Stimulated activated CD8-positive, alpha-beta memory T cell treated with anti-CD3 and anti-CD28 coated beads, Interleukin-15, amount 100 ng/mL, for 1 hour (primary cell): ENCODE measurements around the gene VSX1.

ENCODE experiments used
- DNase-seq: peaks from one replicate; pipeline ENCODE4 v3.0.0-alpha.2; 2020; ENCODE audit warnings: low read depth

The VSX1 gene

DNA sequence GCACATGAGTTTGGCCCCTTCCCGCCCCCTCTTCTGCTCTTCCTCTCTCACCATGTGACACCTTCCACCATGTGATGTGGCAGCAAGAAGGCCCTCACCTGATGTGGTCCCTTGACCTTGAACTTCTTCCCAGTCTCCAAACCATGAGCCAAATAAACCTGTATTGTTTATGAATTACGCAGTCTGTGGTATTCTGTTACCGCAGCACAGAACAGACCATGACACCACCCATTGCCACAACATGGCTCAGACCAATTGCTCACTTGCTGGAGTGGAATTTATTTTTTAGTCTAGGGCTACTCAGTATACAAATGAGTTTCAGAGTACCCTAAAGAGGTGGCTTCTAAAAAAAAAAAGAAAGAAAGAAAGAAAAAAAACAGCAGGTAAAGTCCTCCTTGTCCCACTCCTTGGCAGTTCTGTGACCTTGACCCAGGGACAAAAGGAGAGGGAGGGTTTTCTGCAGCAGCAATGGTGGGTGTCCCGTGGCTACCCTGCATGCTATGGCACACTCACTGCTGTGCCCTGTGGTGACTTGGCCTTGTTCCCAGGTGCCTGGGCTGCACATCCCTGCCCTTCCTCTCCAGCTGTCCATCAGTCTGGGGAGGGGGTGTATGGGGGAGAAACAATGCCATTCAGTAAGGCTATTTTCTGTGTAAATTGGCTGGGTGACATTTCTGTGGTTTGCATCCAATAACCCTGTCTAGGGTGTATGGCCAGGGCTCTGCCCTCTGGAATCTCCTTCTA is 5.4 kb upstream of the VSX1 start:
- DNase-seq = no peak

DNA sequence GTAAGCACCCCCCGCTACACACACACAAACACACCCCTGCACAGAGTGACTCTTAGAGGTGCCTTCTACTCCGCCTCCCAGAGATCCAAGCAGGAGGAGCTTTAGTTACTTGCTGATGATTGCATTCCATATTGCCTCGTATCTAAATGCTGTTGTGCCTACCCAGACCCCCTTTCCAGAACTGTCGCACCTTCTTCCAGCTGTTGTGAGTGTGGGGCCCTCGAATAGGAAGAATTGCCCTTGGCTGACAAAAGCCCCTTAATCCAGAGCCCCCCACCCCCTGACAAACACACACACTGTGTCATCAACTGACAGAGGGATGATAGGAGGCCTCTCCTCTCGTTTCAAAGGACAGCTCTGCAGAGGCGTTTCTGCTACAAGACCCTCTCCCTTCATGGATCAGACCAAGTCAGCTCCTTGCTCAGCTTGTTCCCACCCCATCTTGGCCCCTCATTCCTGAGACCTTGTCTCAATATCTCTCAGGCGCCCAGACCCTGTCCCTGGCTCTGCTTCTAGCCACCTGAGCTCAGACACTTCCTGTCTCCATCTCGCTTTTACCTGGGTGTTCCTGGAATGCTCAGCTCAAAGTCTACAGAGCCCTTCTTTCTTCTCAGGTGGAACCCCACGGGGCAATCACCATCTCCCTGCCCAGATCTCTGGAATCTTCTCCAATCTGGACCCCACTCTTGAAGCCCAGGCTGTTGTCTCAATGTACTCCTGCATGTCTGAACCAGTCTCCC is 4.0 kb upstream of the VSX1 start:
- no peak for DNase-seq

DNA sequence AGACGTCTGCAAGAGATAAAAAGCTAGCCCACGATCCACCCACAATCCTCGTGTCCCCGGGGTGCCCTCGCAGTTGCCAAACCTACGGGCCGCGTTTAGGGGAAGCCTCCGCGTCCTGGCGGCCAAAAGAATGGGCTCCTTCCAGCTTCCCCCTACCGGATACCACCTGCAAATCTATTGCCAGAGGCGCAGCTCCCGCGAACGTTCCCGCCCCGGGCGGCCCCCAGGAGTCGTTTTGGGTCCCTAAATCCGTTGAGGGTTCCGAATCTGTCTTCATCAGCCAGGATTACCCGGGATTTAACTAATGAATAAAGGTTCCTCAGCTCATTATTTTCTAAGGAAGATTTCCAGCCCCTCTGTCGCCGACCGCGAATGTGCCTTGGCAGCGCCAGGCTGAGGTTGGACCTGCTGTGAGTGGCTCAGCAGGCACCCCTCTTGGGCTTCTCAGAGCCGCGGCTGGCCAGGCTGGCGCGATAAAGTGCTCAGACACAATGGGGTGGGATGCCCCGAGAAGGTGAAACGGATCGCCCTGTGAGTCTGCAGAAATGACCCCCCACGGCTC is 2.8 kb upstream of the VSX1 start:
- DNase-seq = no peak

DNA sequence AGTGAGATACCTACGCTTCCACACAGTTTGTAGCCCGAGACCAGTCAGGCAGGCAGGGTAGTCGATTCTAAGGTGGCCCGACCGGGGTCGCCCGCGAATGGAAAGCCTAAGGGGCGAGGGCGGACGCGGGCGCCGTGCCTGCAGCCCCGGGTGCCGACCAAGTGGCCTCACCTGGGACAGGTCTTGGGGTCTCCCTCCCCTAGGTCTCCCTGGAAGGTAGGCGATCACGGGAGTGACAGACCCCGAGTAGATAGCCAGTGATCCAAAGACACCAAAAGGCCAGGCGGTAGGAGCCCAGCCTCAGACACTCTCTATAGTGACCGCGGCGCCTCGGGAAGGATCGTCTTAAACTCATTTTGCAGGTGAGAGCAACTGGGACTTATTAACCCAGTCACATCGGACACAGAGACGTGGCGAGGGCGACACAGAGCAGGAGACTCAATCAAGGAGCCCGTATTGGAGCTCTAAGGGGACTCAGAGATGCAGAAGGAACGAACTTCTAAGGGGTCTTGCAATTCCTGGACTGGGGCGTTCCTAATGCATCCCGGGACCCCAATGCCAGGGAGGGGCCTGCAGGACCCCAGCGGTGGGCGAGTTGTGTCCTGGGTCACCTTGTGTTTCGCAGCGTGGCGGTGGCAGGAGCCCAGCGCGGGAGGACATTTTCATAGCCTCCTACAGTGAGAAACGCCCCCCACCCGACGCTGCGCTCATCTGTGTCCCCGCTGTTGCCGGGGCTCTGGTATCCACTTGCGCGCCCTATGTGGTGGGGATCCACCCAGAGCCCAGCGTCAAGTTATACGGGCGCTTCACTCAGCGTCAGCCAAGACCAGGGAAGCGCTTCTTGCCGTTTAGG is 2.1 kb upstream of the VSX1 start:
- DNase-seq = no peak

DNA sequence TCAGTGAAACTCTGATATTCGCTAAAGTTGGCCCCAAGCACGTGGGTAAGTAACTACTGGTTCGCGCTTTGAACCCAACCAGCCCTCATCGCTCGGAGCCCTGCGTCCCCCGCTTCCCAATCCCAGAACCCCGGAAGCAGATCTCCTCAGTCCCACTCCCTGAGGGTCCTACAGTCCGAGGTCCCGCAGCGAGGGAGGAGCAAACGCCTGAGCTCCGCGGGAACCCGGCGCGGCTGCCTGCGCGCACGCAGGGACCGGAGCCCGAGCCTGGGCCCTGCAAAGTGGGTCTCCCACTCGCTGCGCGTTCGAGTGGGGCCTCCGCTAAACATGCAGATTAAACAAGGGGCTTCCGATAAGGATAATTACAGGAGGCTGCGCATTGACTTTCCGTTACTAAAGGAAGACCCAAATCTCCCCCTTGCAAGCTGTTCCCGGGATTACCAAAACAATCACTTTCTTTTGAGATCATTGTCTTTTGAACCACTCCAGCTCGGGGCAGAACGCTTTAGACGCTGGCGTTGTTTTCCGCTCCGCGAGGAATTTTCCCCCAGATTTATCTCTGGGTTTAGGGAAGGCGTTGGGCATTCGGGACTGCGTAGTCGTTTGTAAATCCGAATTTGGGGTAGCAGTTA is 1.3 kb upstream of the VSX1 start:
- DNase-seq = no peak

DNA sequence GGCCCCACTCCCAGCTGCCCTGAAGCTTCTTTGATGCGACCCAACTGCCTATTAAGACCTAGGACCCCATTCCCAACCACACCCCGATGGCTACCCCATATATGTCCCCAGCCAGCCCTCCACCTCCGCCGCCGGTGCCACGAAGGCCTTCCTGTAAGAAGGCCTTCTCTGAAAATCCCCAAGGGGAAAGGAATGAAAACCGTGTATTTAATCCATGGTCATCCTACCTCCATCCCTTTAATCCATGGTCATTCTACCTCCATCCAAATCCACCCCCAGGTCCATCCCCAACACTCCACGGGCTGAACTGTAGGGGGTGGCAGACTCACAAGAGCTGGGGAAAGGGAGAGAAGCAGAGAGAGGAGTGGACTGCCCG is 545 bp upstream of the VSX1 start:
- no peak for DNase-seq

DNA sequence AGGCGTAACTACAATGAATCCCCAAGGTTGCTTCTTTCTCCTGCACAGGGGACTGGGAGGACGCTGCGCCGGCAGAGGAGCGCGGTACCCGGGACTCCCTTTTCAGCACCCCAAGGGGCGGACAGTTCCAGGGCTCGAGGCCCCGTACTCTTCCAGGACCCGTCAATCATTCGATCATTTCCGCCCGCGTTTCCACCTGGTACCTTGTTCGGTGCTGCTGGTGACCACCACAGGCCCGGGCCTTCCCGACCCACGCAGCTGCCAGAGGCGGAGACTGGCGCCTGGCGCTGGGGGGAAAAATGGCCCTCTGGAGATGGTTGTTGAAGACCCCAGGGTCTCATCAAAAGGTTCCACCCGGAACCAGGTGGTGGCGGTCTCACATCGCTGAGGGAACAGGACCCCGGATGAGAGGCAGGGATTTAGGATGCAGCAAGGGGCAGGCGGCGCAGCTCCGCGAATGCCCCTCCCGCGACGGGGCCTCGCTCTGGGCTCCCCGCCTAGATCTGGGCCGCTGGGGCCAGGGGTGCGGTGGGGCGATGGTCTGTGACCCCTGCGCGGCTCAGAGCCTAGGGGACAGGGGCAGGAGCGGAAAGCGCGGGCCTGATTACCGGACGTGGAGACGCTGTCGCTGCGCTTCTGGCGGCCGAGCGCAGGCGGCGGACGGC is 744 bp downstream of the VSX1 start:
- DNase-seq = no peak

DNA sequence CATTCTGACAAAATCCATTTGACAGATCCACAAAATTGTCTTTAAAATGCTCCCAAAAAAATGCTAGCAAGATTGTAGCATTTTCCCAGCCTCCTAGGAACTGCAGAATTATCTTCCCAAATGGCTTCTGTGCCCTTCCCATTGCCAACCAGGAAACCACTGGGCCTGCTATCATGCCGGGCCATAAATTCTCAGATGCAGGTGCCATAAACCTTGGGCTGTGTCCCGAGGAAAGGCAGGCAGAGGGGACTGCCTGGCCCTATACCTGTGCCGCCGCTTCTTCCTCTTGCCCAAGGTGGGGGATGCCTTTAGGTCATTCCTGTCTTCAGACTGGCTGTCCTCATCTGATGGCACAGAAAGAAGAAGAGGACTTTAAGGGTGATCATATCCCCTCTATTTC is 2.8 kb downstream of the VSX1 start:
- no peak for DNase-seq

DNA sequence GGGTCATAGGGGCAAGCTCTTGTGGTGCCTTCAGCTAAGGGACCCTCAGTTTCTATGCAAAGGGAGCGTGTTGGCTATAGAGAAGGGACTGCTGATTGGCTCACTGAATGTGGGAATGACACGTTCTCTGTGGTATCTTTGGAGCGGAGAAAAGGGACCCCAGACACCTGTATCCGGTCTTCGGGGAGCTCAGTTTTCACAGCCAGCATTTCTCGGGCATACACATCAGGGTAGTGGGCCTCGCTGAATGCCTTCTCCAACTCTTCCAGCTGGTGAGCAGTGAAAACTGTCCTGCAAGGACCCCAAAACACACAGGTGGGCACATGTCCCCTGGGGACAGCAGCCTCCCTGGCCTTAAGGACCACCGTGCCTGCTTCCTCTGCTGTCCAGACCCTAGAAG is 3.3 kb downstream of the VSX1 start:
- DNase-seq = no peak

DNA sequence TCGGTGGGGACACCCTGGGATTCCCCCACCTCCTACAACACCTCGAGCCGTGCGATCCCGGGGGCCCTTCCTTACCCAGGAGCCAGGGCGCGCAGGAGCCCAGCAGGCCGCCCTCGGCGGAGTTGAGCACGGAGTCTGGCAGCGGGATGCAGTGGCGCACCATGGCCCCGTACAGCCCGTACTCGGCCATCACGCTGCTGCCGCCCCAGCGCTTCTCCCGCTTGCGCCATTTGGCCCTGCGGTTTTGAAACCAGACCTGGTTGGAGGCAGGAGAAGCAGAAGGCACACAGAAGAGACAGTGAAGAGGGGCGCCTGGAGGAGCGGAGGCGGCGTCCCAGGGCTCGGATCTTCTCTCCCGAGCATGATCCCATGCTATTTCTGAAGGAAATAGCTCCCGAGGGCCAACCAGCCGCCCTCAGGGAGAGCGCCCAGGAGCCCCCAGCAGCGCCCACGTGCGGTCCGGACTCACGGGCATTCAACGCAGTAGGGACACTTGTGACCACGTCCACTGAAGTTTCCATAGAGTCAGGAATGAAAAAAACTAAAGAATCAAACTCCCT is 4.3 kb downstream of the VSX1 start:
- DNase-seq = no peak

DNA sequence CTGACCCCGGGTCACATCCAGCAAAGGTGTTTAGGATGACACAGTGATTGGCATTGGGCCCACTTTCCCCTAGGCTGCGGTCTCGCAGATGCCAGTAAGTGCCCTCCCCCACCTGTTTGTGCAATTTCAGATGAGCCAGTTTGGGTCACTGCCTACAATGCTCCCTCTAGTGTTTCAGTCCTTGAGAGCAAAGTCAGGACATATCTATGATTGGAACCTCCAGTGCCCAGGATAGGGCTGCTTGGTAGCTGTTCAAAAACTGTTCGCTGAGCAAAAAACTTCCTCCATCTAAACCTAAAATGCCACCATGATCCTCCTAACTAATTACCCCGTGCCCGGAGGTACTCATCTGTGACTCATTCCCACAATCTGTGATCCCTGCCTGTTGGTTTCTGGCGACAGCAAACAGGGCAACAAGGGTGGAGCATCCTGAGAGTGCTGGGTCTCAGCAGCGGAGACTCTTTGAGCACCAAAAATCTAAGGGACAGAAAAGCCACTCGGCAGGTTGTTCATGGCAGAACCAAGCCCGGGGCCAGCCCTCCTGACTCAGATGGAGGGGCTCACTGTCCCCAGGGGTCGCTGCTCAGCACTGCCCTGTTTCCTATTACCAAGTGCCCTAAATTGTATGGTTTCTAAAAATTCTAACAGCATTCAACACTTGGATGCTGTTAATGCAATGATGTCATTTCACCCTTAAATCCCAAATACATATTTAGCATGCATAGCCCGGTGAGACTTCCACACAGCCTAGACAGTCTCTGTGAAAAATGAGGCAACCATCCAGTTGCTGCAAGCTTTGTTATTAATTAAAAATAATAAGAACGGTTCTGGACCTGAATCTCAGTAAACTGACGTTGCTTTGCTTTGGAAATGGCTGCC is 5.0 kb downstream of the VSX1 start:
- no peak for DNase-seq

DNA sequence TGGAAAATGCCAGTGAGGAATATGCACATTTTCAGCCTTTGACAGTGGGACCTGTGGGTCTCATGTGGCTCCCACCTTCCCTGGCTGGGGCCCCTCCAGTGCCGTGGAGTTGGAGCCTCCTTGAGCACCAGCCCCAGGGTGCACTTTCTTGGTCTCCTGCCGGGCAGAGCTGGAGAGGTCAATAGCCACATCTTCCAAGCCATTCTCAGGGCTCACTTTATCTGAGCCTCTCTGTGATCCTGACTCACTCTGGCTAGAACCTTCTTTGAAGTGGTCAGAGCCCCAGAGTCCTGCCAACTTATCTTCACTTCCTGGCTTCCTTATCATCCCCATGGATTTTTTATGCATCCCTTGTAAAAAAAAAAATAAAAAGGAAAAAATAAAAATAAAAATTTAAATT is 5.7 kb downstream of the VSX1 start:
- no peak for DNase-seq

DNA sequence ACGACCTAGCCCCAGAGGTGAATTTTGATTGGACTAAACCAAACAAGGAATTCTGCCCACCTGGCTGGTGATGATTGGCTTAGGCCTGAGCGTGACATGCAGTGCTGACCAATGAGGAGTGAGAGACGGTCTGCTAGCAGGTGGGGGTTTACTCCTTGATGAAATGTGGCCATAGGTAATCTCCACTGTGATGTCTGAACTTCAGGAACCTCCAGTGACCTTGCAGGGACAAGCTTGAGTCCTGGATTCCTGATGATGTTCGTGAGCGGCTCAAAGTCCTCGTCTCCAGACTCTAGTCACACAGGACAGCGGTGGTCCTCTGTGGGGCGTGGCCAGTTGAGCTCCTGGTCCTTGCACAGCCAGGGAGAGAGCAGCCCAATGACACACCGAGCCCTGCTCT is 8.4 kb downstream of the VSX1 start:
- DNase-seq = no peak

DNA sequence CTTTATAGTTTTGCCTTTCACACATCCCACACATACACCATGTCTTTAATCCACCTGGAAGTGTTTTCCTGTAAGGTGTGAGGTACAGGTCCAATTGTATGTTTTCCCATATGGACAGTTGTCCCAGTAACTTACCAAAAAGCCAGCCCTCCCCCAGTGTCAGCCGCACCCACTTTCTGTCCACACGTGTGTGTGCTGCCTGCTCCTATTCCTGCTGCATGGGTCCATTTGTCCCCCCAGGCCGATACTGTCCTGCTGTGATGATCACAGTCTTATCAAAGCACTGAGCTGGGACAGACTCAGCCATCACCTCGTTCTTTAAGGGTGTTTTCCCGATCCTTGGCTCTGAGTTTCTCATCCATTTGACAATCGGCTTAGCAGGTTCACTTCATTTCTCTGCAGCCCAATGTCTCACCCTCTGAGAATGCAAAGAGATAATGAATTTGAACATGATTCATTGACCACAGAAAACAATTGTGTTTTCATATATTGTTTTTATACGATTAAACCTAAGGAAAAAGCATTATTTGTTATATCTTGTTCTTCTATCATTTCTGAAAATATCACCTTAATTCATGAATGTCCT is 9.6 kb downstream of the VSX1 start:
- no peak for DNase-seq

DNA sequence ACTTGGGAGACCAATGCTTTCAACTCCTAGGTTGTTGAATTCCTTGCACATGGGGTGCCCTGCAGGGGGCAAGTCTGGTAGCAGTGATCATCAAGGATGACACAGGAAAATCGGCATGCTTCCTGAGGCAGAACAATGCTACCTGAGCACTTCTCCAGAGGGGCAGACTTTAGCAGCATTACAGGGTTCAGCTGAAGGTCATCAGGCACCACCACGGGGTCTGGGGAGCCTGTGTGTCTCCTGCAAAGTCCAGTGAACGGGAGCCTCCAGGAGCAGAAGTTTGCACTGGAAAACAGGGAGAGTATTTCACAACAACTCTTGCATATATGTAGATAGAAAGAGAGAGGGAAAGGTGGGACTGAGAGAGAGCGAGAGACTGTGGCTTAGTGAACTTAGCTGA is 10.2 kb downstream of the VSX1 start:
- no peak for DNase-seq

DNA sequence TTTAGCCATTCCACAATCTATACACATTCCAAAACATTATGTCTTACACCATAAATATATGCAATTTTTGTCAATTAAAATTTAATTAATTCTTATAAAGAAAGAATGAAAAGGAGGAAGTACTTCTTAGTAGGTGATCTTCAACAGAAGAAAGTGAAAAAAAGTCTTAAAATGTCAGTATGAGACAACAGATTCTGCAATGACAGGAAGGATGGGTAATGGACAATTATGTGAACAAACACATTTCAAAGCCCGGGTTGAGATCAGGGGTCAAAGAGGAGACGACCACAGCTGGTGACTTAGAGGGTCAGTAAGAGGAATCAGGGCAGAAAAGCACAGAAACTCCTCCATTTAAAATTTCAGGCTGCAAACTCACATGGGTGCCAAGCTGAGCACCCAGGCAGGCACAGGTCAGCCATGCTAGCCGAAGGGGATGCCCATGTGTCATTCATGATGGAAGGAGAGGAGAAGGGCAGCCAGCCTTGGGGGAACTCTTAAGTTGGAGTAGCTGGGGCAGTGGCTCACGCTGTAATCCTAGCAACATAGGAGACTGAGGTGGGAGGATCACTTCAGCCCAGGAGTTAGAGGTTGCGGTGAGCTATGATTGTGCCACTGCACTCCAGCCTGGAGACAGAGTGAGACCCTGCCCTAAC is 11.0 kb downstream of the VSX1 start:
- DNase-seq = no peak

DNA sequence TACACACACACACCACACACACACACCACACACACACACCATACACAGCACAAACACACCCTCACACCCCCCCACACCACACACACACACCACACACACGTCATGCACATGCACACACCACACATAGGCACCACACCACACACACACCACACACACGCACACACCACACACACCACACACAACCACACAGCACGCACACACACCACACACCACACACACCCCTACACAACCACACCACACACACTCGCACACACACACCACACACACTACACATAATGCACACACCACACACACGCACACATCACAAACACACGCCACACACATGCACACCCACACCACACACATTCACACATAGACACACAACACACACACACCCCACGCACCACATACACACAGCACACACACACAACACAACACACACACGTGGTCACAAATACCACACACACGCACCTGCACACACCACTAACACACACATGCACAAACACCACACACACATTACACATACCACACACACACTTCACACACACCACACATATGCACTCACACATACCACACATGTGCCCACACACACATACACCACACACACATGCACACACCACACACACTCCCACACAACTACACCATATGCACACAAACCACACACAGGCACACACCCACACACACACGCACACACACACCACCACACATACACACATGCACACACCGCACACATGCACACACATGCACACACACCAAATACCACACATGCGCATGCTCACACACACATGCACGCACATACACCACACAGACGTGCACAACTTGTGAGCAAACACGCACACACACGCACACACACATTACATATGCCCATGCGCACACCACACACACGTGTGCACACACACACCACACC is 14.6 kb downstream of the VSX1 start:
- DNase-seq = no peak

DNA sequence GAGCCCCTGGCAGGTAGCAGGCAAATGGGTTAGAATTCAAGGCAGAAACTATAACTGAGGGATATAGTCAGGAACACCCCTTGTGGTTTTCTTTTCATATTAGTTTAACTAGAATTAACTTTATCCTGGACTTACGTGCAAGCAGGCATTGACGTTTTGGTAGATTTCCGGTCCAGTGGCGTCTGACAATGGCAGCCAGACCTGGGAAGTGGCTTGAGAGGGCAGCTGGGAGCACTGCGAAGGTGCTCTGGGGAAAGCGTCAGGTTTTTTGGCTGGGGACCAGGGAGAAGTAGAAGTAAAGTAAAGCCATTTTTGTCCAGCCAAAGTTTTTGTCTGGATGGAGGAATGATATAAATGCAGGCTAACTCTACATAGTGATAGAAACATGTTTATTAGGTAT is 15.6 kb downstream of the VSX1 start:
- no peak for DNase-seq
